ENCODE measurements around the gene R3HDML.

GRCh38 chr20:44350567-44350966 is 13.7 kb downstream of the R3HDML start:
- TF ChIP-seq CTCF (IDR thresholded peaks at IDR 0.05 in 4 of 5, conservative IDR thresholded peaks at IDR 0.05 in 1 of 5) (no peak), POLR2A (IDR thresholded peaks at IDR 0.05) (no peak)
